HG02623 (cell line): Measurements from ENCODE around the gene GRID2.

Source experiments
- ATAC-seq: cut with Tn5 transposase; IDR thresholded peaks from one replicate; pipeline ENCODE4 v1.9.1; 2021; ENCODE audit warnings: moderate library complexity; ENCODE audit not compliant: unreplicated experiment

The GRID2 gene

GRCh38 chr4:93061826-93062225 is 758.1 kb downstream of the GRID2 start:
- ATAC-seq = no peak

DNA sequence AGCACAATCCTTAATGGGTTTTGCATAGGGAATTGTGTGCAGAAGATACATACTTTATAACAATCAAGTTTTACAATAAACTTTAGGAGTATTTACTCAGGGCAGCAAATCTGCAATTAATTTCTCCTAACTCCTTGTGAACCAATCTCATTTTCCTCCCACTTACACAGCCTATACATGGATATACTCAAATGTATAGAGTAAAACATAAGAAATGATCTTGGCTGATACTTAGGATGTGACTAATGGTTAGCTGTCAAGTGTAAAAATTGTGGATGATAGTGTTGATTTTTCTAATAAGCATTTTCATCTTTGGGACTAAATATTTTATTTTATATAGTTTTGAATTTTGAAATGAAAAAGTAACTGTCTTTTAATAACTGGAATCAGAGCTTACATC is 759.6 kb downstream of the GRID2 start:
- no peak for ATAC-seq

DNA sequence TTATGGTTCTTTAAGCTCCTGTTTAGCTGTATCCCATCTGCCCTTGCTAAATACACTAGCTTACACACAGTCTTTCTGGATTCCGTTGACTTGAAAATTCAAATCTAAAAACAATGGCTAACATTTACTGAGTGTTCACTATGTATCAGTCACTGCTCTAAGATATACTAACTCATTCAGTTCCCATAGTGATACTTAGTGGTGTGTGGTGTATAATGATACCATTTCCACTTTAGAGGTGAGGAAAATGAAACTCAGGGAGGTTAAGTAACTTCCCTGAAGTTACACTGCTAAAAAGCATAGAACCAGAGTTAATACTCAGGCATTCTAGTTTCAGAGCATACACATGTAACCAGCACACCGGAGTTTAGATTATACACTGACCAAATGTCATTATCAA is 762.0 kb downstream of the GRID2 start:
- no peak for ATAC-seq

DNA sequence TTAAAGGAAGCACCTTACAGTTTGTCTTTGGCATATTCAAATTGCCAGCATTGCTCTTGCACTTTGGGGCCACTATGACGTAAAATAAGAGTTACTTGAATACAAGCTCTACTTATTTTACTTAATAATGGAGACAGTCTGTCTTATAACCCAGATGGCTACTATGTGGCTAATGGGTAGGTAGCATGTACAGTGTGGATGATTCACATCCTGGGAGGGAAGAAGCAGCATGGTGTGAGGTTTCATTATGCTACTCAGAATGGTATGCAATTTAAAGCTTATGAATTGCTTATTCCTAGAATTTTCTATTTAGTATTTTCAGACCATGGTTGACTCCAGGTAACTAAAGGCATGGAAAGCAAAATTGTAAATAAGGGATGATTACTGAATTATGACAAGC is 763.0 kb downstream of the GRID2 start:
- ATAC-seq = no peak

DNA sequence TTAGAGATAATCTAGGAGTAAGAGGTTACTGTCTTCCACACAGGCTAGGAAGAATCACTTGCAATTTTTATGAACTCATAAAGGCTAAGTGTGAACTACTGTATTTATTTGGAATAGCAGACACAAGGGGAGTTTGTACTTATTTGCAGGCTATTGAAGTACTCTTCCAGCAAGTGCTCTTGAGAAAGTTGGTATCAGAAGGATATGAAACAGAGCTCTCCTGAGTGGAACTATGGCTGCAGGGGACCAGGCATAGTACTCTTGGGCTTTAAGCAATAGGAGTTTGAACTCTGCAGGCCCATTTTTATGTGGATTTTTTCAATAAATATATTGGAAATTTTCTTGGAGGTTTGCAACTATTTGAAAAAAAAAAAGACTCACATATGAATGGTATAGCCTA is 768.5 kb downstream of the GRID2 start:
- no peak for ATAC-seq

DNA sequence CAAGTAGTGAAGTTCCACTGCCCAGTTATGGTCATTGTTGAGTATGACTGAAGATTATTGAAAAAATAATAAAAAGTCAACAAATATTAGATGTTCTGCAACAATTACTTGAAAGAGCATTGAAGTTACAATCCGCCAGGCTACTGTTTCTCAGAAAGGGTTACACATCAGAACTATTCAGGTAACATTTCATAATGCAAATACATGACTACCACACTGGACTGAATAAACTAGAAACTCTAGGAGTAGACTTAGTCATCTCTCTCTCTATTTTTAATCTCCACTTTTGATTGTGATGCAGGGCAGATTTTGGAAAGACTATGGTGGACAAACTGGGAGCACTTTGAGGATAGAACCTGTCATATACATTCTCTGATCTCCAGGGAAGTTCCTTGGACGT is 776.5 kb downstream of the GRID2 start:
- ATAC-seq = no peak

DNA sequence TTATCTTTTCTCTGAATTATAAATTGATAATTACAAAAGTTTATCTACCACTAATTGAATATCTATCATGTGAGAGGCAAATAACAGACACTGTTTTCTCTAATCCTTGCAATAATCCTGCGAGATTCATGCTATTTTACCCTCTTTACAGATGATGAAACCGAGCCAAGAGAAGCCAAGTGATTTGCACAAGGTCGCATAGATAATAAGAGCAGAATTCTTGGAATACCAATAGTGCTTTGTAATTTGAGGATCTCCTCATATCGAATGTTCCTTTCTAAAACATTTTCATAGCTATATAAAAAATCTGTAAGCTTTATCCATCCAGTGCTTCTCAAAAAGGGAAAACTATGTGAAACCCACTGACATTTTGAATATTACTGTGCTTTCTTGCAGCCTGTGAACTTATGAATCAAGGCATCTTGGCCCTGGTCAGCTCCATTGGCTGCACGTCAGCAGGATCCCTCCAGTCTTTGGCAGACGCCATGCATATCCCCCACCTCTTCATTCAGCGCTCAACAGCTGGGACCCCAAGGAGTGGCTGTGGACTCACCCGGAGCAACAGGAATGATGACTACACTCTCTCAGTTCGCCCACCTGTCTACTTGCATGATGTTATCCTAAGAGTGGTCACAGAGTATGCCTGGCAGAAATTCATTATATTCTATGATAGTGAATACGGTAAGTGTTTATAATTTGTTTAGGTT is 781.0 kb downstream of the GRID2 start:
- ATAC-seq = no peak

DNA sequence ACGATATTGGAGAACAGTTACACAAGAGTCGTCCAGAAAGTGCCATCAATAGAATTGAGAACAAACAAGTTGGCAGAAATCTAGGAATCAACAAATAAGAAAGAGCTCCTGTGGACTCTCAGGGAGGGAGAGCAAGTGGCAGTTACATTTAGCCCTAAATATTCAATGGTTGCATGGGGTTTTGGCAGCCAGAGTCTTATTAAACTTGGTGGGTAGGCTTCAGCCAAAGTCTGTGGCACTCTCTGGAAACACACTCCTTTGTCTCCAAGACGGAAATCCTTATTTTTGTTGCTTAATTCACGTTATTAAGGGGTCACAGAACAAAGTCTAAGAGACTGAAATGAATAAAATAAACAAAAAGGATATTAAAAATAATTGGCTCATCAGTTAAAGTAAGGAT is 782.6 kb downstream of the GRID2 start:
- ATAC-seq = no peak

DNA sequence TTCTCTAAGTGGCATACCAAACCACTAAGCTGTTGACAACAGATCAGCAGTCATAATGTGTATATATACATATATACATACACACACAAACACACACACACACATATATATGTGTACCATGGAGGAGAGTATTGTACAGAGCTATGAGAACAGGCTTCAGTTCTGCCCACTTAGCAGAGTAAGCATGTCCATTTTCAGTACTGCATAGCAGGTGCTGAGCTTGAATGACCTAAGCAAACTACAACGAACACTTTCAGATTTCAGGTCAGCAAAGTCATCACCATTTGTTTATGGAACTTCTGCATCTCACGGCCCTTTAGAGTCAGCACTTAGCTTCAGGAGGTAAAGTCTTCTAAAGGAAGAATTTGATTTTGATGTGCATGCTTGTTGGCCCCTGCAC is 789.0 kb downstream of the GRID2 start:
- no peak for ATAC-seq

GRCh38 chr4:93103042-93103441 is 799.3 kb downstream of the GRID2 start:
- ATAC-seq = no peak

DNA sequence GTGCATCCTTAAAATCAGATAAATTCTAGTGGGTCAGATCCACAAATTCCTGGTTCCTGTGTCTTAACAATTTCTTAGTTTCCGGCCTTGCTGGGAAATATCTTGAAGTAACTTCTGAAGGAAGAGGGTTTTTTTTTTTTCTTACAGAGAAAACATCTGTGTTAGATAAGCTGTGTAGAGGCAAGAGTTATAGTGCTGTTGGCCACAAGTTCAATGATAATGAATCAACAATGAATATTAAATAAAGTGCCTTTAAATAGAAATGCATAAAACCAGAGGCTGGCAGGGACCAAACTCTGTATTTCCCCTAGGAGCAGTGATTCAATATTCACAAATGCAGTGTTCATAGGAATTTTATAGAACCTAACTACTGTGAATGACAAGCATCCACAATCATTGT is 812.9 kb downstream of the GRID2 start:
- ATAC-seq = no peak

DNA sequence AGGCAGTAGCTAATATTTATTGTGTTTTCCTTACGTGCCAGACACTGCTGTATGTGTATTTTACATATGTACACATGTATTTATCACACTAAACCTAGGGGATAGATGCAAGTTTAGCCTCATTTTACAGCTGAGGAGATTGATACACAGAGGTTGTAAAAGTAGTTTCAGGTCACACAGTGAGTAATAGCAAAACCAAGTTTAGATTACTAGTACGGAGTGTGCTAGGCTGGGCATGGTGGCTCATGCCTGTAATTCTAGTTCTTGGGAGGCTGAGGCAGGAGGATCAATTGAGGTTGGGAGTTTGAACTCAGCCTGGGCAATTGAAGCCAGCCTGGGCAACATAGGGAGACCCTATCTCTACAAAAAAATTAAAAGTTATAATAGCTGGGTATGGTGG is 823.7 kb downstream of the GRID2 start:
- no peak for ATAC-seq

- ATAC-seq = no peak
Measured at GRCh38 chr4:93132631-93133030, 828.9 kb downstream of the GRID2 start.

GRCh38 chr4:93139118-93139517 is 835.4 kb downstream of the GRID2 start:
- ATAC-seq = no peak

DNA sequence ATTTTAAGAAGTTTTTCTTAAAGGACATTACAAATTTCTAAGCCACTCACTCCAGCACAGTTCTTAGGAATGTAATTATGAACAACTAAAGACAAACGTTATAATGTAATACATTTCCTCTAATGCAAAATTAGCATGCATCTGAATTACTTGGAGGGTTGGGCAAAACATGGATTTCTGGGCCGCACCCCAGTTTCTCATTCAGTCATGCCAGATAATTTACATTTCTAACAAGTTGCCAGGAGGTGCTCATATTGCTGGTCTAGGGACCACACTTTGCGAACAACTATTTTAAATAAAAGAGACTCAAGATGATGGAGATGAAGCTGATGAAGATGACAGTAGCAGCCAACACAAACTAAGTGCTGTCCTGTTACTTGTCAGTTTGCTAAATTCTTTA is 840.1 kb downstream of the GRID2 start:
- ATAC-seq = no peak

GRCh38 chr4:93144644-93145043 is 840.9 kb downstream of the GRID2 start:
- ATAC-seq = no peak

DNA sequence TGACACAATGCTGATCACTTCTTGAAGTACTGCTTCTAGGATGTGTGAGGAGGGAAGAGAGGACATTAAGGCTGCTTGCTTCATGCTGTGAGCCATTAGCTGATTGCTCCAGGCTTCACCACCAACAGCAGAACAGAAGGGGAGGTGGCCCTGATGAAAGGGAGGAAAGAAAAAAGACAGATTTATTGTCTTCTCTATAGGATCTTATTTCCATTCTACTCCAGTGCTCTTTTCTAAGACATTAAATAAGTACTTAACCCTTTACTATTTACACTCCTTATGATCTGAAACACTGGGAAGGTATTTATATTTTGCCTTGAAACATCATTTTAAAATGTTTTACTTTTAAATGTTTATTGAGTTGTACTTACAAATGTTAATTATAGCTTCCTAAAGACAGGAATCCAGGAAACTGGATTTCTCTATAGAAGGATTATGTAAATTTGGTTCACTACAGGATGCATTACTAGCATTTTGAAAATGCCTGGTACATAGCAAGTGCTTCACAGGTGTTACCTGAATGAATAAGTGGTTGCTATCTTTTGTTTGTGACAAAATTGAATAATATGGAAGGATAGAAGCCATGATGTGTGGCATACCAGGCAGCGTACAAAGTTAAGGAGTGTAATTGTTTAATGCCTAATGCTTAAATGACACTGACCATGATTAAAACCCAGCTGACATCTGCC is 843.9 kb downstream of the GRID2 start:
- ATAC-seq = no peak

DNA sequence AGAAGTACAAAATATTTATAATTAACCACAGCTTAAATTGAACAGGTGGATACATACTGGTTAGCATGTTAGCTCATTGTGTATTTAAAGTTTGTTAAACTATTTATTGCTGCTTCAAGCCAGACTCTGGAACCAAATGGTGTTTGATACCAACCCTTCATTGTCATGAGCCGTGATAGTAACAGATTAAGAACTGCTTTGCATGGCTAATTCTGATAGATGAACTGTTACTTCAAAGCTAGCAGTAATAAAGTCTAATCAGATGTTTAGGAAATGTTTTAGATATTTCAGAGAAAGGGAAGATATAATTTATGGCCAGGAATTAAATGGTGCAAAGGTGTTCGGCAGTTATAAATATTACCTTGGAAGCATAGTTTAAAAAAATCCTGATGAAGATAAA is 848.7 kb downstream of the GRID2 start:
- no peak for ATAC-seq

DNA sequence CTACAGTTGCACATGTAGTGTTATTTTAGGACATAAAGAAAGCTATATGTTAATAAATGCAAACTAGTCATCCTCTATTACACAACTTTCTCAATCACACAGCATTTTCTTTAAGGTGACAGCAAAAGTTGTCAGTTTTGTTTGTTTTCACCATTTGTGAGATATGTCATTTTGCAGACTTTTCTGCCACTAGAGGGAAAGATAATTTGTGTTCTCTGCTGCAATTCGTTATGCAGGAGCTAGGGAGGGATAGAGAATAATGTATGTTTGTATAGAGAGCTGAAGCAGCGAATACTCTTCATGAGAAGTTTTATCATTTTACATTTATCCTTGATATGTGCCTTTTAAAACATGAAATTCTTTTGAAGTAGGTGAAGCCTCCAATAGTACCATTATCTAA is 854.2 kb downstream of the GRID2 start:
- ATAC-seq = no peak

- ATAC-seq = no peak
Measured at GRCh38 chr4:93168053-93168452, 864.3 kb downstream of the GRID2 start.

DNA sequence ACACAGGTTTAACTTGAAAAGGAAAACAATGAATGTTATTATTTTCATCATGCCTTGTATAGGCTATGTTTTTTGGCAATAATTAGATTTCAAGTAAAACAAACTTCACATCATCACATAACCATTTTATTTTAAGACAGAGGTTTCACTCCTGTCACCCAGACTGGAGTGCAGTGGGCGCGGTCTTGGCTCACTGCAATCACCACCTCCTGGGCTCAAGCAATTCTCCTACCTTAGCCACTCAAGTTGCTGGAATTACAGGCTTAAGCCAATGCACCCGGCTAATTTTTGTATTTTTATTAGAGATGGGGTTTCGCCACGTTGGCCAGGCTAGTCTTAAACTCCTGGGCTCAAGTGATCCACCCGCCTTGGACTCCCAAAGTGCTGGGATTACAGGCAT is 866.2 kb downstream of the GRID2 start:
- no peak for ATAC-seq

- no peak for ATAC-seq
Measured at GRCh38 chr4:93174598-93174997, 870.8 kb downstream of the GRID2 start.

- ATAC-seq = no peak
Measured at GRCh38 chr4:93178279-93178678, 874.5 kb downstream of the GRID2 start.
